Smooth muscle cell (in vitro differentiated cells): ENCODE data around the gene TRPM3. TPM values are rescaled to one million over a fixed set of nuclear protein-coding genes. Genes with fewer than 3 reads are reported as not detected.

ENCODE experiments used
- DNase-seq: peaks from one replicate; lab custom pipeline; 2025; ENCODE audit not compliant: unreplicated experiment; lab: John Stamatoyannopoulos, UW
- H2AFZ ChIP-seq: fragments of 200-600 bp; sonication (generic); 2 replicates; pipeline ENCODE4 v1.6.0; 2016; ENCODE audit warnings: antibody characterized with exemption, low read depth, mild to moderate bottlenecking
- H3F3A ChIP-seq: fragments of 200-600 bp; sonication (generic); 2 replicates; pipeline ENCODE4 v1.6.0; 2017; ENCODE audit warnings: antibody characterized with exemption, low read depth
- H3K27ac ChIP-seq: fragments of 200-600 bp; sonication (generic); 2 replicates; pipeline ENCODE4 v1.5.1; 2016; ENCODE audit warnings: low read depth, mild to moderate bottlenecking
- H3K27me3 ChIP-seq: fragments of 200-600 bp; sonication (generic); 2 replicates; pipeline ENCODE4 v1.6.1; 2016; ENCODE audit warnings: low read depth, mild to moderate bottlenecking
- H3K36me3 ChIP-seq: fragments of 200-600 bp; sonication (generic); 2 replicates; pipeline ENCODE4 v1.5.1; 2016; ENCODE audit warnings: low read depth
- H3K4me1 ChIP-seq: fragments of 200-600 bp; sonication (generic); 2 replicates; pipeline ENCODE4 v1.5.1; 2016; ENCODE audit warnings: low read depth
- H3K4me2 ChIP-seq: fragments of 200-600 bp; sonication (generic); 2 replicates; pipeline ENCODE4 v1.6.0; 2016; ENCODE audit warnings: mild to moderate bottlenecking
- H3K4me3 ChIP-seq: fragments of 200-600 bp; sonication (generic); 2 replicates; pipeline ENCODE4 v1.5.1; 2016; ENCODE audit warnings: mild to moderate bottlenecking
- H3K79me2 ChIP-seq: fragments of 200-600 bp; sonication (generic); 2 replicates; pipeline ENCODE4 v1.6.0; 2016; ENCODE audit warnings: low read depth, mild to moderate bottlenecking
- H3K9ac ChIP-seq: fragments of 200-600 bp; sonication (generic); 2 replicates; pipeline ENCODE4 v1.6.0; 2016; ENCODE audit warnings: low read depth
- H3K9me3 ChIP-seq: fragments of 200-600 bp; sonication (generic); replicated peaks from 2 replicates; pipeline ENCODE4 v1.5.1; 2016; ENCODE audit warnings: low read depth
- H4K20me1 ChIP-seq: fragments of 200-600 bp; sonication (generic); 2 replicates; pipeline ENCODE4 v1.6.0; 2016; ENCODE audit warnings: low read depth
- CTCF ChIP-seq: fragments of 200-600 bp; sonication (generic); IDR thresholded peaks from 2 replicates; pipeline ENCODE4 v1.5.1; 2017; ENCODE audit warnings: borderline replicate concordance, mild to moderate bottlenecking, antibody characterized with exemption; ENCODE audit not compliant: insufficient read depth, poor library complexity, severe bottlenecking
- WGBS: methylation state at CpG from one replicate; pipeline ENCODE4 v1.1.7; 2016; ENCODE audit warnings: low lambda C conversion rate; 5-methylcytosine and 5-hydroxymethylcytosine counted together
- polyA plus RNA-seq: library from polyadenylated mRNA; unstranded; fragments of >200 nt; fragmentation: Nextera tagmentation; extraction: Ambion mirVana; gene quantifications from 2 replicates; pipeline ENCODE4 v1.2.1, GENCODE V29; 2016
- total RNA-seq: library from RNA; depleted of rRNA; stranded (reverse); fragments of >200 nt; gene quantifications from 2 replicates; pipeline ENCODE4 v1.2.3, GENCODE V29; 2014

The TRPM3 gene
- total and polyA plus RNA-seq, 2 experiments from 2014 or later = not detected

GRCh38 chr9:70551396-70551795 lies 570.0 kb downstream of the TRPM3 start:
- H3K27me3 ChIP-seq = no peaks in the 10 kb centered on the region
- no peaks in the 10 kb centered on the region for H3K9me3 ChIP-seq
- no peak overlapping the region for H3K9ac ChIP-seq
- H4K20me1 ChIP-seq = no peaks in the 10 kb centered on the region
- no peak overlapping the region for H3K27ac ChIP-seq
- TF ChIP-seq CTCF = no peak
- H3K79me2 ChIP-seq = no peaks in the 10 kb centered on the region
- no peaks in the 10 kb centered on the region for H3F3A ChIP-seq
- no peak overlapping the region for H3K4me2 ChIP-seq
- no peaks in the 10 kb centered on the region for H3K36me3 ChIP-seq
- no peak overlapping the region for H2AFZ ChIP-seq
- 95% methylated on average over 4 of the region's 4 CpGs for WGBS
- H3K4me1 ChIP-seq = peaks cover 16% of the 10 kb centered on the region
- DNase-seq = no peak
- H3K4me3 ChIP-seq = no peak overlapping the region

GRCh38 chr9:70549926-70550325 lies 571.5 kb downstream of the TRPM3 start:
- H4K20me1 ChIP-seq = no peaks in the 10 kb centered on the region
- TF ChIP-seq CTCF = no peak
- H3K9me3 ChIP-seq = no peaks in the 10 kb centered on the region
- H3K27me3 ChIP-seq = no peaks in the 10 kb centered on the region
- DNase-seq = no peak
- WGBS = 21% methylated on average over 1 of the region's 1 CpG
- H3K36me3 ChIP-seq = no peaks in the 10 kb centered on the region
- no peak overlapping the region for H3K4me2 ChIP-seq
- no peaks in the 10 kb centered on the region for H3K79me2 ChIP-seq
- H3K9ac ChIP-seq = no peak overlapping the region
- H3F3A ChIP-seq = no peaks in the 10 kb centered on the region
- no peak overlapping the region for H3K4me3 ChIP-seq
- no peak overlapping the region for H2AFZ ChIP-seq
- H3K4me1 ChIP-seq = peaks cover 16% of the 10 kb centered on the region
- no peak overlapping the region for H3K27ac ChIP-seq

GRCh38 chr9:70542311-70542931 lies 579.0 kb downstream of the TRPM3 start:
- no peak for TF ChIP-seq CTCF
- H2AFZ ChIP-seq = no peak overlapping the region
- no peak for DNase-seq
- no peak overlapping the region for H3K27ac ChIP-seq
- H3K27me3 ChIP-seq = no peaks in the 10 kb centered on the region
- WGBS = 80% methylated on average over 3 of the region's 3 CpGs
- H3F3A ChIP-seq = no peaks in the 10 kb centered on the region
- H3K9ac ChIP-seq = no peak overlapping the region
- no peaks in the 10 kb centered on the region for H3K79me2 ChIP-seq
- no peak overlapping the region for H3K4me3 ChIP-seq
- no peaks in the 10 kb centered on the region for H3K9me3 ChIP-seq
- H3K4me2 ChIP-seq = no peak overlapping the region
- H3K36me3 ChIP-seq = no peaks in the 10 kb centered on the region
- H4K20me1 ChIP-seq = no peaks in the 10 kb centered on the region
- H3K4me1 ChIP-seq = no peaks in the 10 kb centered on the region

- no peaks in the 10 kb centered on the region for H3K27me3 ChIP-seq
- H3K9me3 ChIP-seq = no peaks in the 10 kb centered on the region
- H3F3A ChIP-seq = no peaks in the 10 kb centered on the region
- no peak overlapping the region for H3K4me3 ChIP-seq
- H3K27ac ChIP-seq = no peak overlapping the region
- WGBS = 93% methylated on average over 5 of the region's 5 CpGs
- H2AFZ ChIP-seq = no peak overlapping the region
- H3K79me2 ChIP-seq = no peaks in the 10 kb centered on the region
- no peak overlapping the region for H3K9ac ChIP-seq
- no peak for DNase-seq
- no peaks in the 10 kb centered on the region for H3K4me1 ChIP-seq
- H3K4me2 ChIP-seq = no peak overlapping the region
- H3K36me3 ChIP-seq = no peaks in the 10 kb centered on the region
- H4K20me1 ChIP-seq = no peaks in the 10 kb centered on the region
- TF ChIP-seq CTCF = no peak
Measured at GRCh38 chr9:70540016-70540415, 581.4 kb downstream of the TRPM3 start.
